ENCODE data around the gene CCDC121.

The CCDC121 gene

GRCh38 chr2:27667446-27667845, 38.6 kb upstream of the CCDC121 start:
- Histone ChIP-seq H3K27me3 (ENCODE audit: low read length) (no peaks in the 10 kb centered on the region), H3K9ac (ENCODE audit: low read length) (no peak overlapping the region), H4K20me1 (ENCODE audit: low read depth, low read length) (no peaks in the 10 kb centered on the region), H3K4me3 (ENCODE audit: insufficient read depth, low read length, poor library complexity, severe bottlenecking) (no peak overlapping the region), H3K79me2 (ENCODE audit: insufficient read depth, low read length) (peaks cover 30% of the 10 kb centered on the region), H3K9me2 (replicated peaks; ENCODE audit: insufficient read depth, low read length) (no peaks in the 10 kb centered on the region), H3K36me3 (ENCODE audit: low read length) (peaks cover 11% of the 10 kb centered on the region; the same call in 1 of the 2 replicates), H3K4me2 (ENCODE audit: low read depth, low read length, poor library complexity, severe bottlenecking) (no peak overlapping the region), H3F3A (ENCODE audit: insufficient read depth) (0 out of 2 replicates have a peak, but pooled peaks cover 5% of the 10 kb centered on the region), H2AFZ (ENCODE audit: low read depth, low read length, severe bottlenecking) (no peak overlapping the region), H3K27ac (ENCODE audit: low read depth, low read length) (no peak overlapping the region), H3K9me3 (ENCODE audit: insufficient read depth, low read length) (no peaks in the 10 kb centered on the region)
- no peak for TF ChIP-seq EZH2phosphoT487 (conservative IDR thresholded peaks at IDR 0.05; ENCODE audit: low read length)
- no peak for TF ChIP-seq CTCF (IDR thresholded peaks at IDR 0.05; ENCODE audit: insufficient read depth, low read length, poor library complexity, severe bottlenecking)

GRCh38 chr2:27664622-27665363, 36.0 kb upstream of the CCDC121 start:
- no peaks in the 10 kb centered on the region for H3K27me3 ChIP-seq (ENCODE audit: low read length)
- H3F3A ChIP-seq (ENCODE audit: insufficient read depth) = 0 out of 2 replicates have a peak, but pooled peaks cover 5% of the 10 kb centered on the region
- H4K20me1 ChIP-seq (ENCODE audit: low read depth, low read length) = no peaks in the 10 kb centered on the region
- H3K9ac ChIP-seq (ENCODE audit: low read length) = peak overlapping the region; percentile 63
- H3K4me3 ChIP-seq (ENCODE audit: insufficient read depth, low read length, poor library complexity, severe bottlenecking) = peak overlapping the region; percentile 89
- no peaks in the 10 kb centered on the region for H3K9me2 ChIP-seq (replicated peaks; ENCODE audit: insufficient read depth, low read length)
- peaks cover 16% of the 10 kb centered on the region; the same call in 1 of the 2 replicates for H3K36me3 ChIP-seq (ENCODE audit: low read length)
- H3K79me2 ChIP-seq (ENCODE audit: insufficient read depth, low read length) = peaks cover 35% of the 10 kb centered on the region
- H3K27ac ChIP-seq (ENCODE audit: low read depth, low read length) = no peak overlapping the region
- TF ChIP-seq EZH2phosphoT487 (conservative IDR thresholded peaks at IDR 0.05; ENCODE audit: low read length) = no peak
- TF ChIP-seq CTCF (IDR thresholded peaks at IDR 0.05; ENCODE audit: insufficient read depth, low read length, poor library complexity, severe bottlenecking) = no peak
- no peaks in the 10 kb centered on the region for H3K9me3 ChIP-seq (ENCODE audit: insufficient read depth, low read length)
- peak overlapping the region; percentile 98 for H2AFZ ChIP-seq (ENCODE audit: low read depth, low read length, severe bottlenecking)
- H3K4me2 ChIP-seq (ENCODE audit: low read depth, low read length, poor library complexity, severe bottlenecking) = peak overlapping the region; percentile 88

GRCh38 chr2:27664154-27664574, 35.4 kb upstream of the CCDC121 start:
- Histone ChIP-seq H3K9me3 (ENCODE audit: insufficient read depth, low read length) (no peaks in the 10 kb centered on the region), H3K36me3 (ENCODE audit: low read length) (peaks cover 23% of the 10 kb centered on the region; the same call in 1 of the 2 replicates), H3K79me2 (ENCODE audit: insufficient read depth, low read length) (peaks cover 35% of the 10 kb centered on the region), H3K9ac (ENCODE audit: low read length) (peak overlapping the region; percentile 63), H3K27me3 (ENCODE audit: low read length) (no peaks in the 10 kb centered on the region), H4K20me1 (ENCODE audit: low read depth, low read length) (no peaks in the 10 kb centered on the region), H2AFZ (ENCODE audit: low read depth, low read length, severe bottlenecking) (peak overlapping the region; percentile 98), H3K4me3 (ENCODE audit: insufficient read depth, low read length, poor library complexity, severe bottlenecking) (peak overlapping the region; percentile 89), H3K4me2 (ENCODE audit: low read depth, low read length, poor library complexity, severe bottlenecking) (peak overlapping the region; percentile 88), H3F3A (ENCODE audit: insufficient read depth) (0 out of 2 replicates have a peak, but pooled peaks cover 5% of the 10 kb centered on the region), H3K27ac (ENCODE audit: low read depth, low read length) (peak overlapping the region; percentile 82; the same call in 1 of the 2 replicates), H3K9me2 (replicated peaks; ENCODE audit: insufficient read depth, low read length) (no peaks in the 10 kb centered on the region)
- TF ChIP-seq CTCF (IDR thresholded peaks at IDR 0.05; ENCODE audit: insufficient read depth, low read length, poor library complexity, severe bottlenecking) = no peak
- TF ChIP-seq EZH2phosphoT487 (conservative IDR thresholded peaks at IDR 0.05; ENCODE audit: low read length) = no peak

All from SU-DHL-6 (cell line).